22Rv1 (cell line): ENCODE measurements around the gene NME2.

Experiments used
- H3K27ac ChIP-seq: fragments of 450-650 bp; 2 replicates; pipeline ENCODE4 v1.5.1; 2017
- ZFX ChIP-seq: fragments of 450-650 bp; IDR thresholded peaks from 2 replicates; pipeline ENCODE4 v1.6.1; 2017; ENCODE audit warnings: antibody characterized with exemption, borderline replicate concordance
- TF ChIP-seq, protein P1 (sequence below): fragments of 450-650 bp; IDR thresholded peaks from 2 replicates; pipeline ENCODE4 v1.5.1; 2017; ENCODE audit warnings: mild to moderate bottlenecking

NME2 gene

DNA sequence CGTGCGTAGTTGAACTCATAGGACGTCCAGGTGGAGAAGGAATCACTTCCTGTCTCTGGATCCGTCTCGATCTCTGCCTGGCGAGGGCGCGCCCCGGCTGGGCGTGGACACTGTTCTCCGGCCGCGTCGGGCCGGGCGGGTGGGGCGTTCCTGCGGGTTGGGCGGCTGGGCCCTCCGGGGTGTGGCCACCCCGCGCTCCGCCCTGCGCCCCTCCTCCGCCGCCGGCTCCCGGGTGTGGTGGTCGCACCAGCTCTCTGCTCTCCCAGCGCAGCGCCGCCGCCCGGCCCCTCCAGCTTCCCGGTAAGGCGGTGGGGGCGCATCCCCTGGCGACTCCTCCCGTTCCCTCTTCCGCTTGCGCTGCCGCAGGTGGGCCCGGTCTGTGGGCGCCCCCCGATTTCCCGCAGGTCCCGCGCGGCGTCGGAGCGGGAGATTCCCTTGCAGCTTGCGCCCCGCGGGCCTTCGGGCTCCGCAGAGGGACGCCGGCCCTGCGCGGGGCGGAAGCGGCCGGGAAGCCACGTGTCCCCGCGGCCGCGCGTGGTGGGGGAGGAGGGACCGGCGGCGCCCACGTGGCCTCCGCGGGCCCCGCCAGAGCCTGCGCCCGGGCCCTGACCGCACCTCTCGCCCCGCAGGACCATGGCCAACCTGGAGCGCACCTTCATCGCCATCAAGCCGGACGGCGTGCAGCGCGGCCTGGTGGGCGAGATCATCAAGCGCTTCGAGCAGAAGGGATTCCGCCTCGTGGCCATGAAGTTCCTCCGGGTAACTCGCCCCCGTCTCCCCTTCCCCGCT lies at the start of gene NME2:
TSS of gene NME2 (plus strand) at position 214 of the 789 bp plus-strand sequence. CDS start at position 634, 420 bp downstream.
- TF ChIP-seq, protein P1, sequence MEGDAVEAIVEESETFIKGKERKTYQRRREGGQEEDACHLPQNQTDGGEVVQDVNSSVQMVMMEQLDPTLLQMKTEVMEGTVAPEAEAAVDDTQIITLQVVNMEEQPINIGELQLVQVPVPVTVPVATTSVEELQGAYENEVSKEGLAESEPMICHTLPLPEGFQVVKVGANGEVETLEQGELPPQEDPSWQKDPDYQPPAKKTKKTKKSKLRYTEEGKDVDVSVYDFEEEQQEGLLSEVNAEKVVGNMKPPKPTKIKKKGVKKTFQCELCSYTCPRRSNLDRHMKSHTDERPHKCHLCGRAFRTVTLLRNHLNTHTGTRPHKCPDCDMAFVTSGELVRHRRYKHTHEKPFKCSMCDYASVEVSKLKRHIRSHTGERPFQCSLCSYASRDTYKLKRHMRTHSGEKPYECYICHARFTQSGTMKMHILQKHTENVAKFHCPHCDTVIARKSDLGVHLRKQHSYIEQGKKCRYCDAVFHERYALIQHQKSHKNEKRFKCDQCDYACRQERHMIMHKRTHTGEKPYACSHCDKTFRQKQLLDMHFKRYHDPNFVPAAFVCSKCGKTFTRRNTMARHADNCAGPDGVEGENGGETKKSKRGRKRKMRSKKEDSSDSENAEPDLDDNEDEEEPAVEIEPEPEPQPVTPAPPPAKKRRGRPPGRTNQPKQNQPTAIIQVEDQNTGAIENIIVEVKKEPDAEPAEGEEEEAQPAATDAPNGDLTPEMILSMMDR: no peak
- TF ChIP-seq ZFX: no peak
- peak within 1 kb of the TSS; percentile 90 for H3K27ac ChIP-seq

DNA sequence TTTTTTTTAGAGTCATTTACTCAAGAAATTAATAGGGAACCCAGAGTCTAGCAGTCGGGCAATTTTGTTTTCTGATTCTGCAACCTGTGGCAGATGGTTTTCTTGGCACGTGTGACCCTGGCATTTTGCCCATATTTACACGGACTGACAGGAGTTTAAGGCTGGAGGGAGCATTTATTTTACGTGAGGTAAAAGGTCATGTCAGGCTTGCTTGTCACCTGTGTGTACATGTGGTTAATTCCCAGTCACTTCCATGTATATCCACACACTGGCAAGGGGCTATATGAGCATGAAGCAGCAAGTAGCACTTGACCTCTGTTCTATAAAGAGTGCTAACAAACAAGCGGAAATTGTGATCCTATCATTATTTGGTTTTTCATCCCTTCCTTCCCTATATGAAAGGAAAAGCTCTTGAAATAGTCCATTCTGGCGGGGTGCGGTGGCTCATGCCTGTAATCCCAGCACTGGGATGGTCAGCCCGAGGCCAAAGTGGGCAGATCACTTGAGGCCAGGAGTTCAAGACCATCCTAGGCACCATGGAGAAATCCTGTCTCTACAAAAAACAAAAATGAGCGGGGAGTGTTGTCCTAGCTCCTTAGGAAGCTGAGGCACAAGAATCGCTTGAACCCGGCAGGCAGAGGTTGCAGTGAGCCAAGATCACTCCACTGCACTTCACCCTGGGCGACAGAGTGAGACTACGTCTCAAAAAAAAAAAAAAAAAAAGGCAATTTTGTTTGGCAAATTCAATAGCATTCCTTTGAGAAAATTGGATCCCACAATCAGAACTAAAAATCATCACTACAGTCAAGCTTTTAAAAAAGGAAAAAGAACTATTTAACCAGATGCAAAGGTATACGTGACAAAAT lies 47.6 kb upstream of the NME2 start:
- TF ChIP-seq, protein P1: no peak
- no peak for TF ChIP-seq ZFX
- H3K27ac ChIP-seq: no peak overlapping the region

DNA sequence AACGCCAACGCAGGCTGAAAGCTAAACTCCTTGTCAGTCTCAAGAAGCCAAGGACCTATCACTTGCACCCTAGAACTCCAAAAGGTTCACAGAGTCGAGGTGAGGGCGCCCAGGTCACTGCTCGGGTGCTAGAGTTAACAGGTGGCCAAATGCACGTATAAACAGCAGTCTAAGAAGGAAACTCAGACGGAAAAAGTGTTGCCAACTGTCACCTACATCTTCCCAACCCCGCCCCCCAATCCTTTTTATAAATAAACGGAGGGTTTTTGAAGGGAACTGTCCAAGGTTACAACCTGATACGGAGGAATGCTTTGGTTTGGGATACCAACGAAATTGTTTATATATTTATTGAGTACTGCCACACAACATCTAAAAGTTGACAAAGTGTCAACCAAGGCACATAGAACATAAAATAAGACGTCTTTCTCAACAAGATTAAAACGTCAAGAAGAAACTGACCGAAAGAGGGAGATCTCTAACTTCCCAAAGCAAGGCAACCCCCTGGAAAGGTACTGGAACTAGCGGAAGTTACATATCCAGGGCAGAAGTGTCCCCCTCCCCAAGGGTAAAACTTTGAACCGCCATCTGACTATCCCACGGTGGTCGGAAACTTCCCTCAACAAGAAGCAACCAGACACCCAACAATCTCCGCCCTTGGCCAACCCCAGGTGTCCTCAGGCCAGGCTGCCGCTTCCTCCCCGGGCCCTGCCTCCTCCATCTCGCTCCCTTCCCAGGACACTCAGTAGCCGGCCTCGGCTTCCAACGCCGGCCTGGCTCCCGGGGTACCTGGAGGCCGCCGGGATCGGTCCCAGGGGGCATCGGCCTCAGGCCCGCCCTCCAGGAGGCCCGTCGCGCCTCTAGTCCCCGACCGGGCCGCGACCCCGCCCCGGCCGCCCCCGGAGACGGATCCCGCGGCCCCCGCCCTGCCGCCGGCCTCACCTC lies 46.5 kb upstream of the NME2 start:
- peak overlapping the region; percentile 98 for H3K27ac ChIP-seq
- TF ChIP-seq, protein P1: peak; percentile 23; the same call in 1 of the 2 replicates
- no peak for TF ChIP-seq ZFX

DNA sequence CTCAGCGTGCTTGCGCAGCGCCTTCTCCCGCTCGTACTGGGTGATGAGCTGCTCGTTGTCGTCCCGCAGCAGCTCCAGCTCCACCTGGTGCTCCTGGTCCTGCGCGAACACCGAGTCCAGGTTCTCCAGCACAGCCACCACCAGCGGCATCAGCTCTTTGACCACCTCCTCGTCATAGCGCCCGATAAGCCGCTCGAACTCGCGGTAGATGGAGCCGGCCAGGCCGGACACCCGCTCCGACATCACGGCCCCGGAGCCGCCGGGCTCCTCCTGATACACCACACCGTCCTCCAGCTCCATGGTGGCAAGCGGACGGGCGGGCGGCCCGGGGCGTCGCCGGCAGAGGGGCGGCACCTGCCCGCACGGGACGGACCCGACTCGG lies 45.9 kb upstream of the NME2 start:
- H3K27ac ChIP-seq: peak overlapping the region; percentile 98

DNA sequence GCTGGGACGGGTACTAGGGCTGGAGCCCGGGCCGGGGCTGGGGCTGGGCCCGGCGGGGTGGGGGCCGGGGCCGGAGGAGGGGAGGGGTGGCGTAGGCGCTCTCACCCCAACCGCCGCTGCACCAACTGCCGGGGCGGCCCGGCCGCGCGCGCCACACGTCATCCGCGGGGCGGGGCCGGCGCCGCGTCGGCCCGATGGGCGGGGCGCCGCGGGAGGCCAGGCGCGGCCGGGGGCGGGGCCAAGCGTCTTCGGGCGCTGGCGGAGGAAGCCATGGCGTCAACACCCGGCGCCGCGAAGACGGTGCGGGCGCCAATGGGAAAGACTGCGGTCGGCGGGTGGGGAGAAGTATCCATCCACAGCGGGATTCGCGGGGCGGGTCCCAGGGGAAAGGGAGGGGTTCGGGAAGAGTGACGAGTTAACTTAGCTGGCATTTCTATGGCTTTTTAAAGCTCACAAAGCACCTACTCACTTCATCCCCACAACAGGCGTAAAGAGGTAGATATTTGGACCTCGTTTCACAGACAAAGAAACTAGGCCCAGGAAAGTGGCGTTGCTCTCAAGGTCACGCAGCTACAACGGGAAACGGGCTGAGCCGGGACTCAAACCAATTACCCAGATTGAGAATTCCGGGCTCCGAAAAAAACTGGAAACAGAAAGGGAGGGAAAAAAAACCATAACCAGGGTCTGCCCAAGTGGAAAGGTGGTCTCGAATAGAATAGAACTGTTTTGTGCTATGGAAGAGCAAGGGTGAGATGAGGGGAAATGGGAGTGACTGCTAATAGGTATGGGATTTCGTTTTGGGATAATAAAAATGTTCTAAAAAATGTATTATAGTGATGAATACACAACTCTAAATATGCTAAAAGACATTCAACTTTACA lies 45.2 kb upstream of the NME2 start, which contains the start of gene SPAG9:
TSS of gene SPAG9 (minus strand) at position 130 of the 881 bp plus-strand sequence. CDS start 212 bp downstream, outside the sequence.
- peak within 1 kb of the TSS; percentile 98 for H3K27ac ChIP-seq
- TF ChIP-seq ZFX: no peak
- TF ChIP-seq, protein P1: no peak

More for the DNA sequence above, 45.9 kb upstream of the NME2 start:
- TF ChIP-seq, protein P1: no peak
- TF ChIP-seq ZFX: no peak
